GM19023 (cell line): Measurements from ENCODE around the gene CLIC5.

Experiments used
- ATAC-seq: cut with Tn5 transposase; IDR thresholded peaks from one replicate; pipeline ENCODE4 v1.9.1; 2021; ENCODE audit warnings: mild to moderate bottlenecking, moderate library complexity; ENCODE audit not compliant: unreplicated experiment

CLIC5 gene

DNA sequence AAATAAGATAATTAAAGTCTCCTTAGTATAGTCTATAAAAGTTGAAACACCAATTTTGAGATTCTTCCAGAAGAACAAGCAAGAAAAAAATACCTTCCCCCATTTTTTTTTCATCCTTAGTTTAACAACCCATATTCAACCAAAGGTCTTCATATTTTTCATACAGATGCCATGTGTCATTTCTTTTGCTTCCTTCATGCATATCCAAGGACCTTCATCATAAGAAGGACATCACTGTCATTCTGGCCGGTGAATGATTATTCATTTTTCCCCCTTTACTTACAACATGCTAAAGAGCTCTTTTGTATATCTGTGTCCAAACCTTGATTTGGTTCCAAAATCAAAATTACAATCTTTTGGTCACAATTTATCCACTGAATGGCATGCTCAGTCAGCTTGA is 21.3 kb upstream of the CLIC5 start:
- ATAC-seq, result no peak

GRCh38 chr6:46035242-46035641 is 19.6 kb upstream of the CLIC5 start:
- no peak for ATAC-seq

DNA sequence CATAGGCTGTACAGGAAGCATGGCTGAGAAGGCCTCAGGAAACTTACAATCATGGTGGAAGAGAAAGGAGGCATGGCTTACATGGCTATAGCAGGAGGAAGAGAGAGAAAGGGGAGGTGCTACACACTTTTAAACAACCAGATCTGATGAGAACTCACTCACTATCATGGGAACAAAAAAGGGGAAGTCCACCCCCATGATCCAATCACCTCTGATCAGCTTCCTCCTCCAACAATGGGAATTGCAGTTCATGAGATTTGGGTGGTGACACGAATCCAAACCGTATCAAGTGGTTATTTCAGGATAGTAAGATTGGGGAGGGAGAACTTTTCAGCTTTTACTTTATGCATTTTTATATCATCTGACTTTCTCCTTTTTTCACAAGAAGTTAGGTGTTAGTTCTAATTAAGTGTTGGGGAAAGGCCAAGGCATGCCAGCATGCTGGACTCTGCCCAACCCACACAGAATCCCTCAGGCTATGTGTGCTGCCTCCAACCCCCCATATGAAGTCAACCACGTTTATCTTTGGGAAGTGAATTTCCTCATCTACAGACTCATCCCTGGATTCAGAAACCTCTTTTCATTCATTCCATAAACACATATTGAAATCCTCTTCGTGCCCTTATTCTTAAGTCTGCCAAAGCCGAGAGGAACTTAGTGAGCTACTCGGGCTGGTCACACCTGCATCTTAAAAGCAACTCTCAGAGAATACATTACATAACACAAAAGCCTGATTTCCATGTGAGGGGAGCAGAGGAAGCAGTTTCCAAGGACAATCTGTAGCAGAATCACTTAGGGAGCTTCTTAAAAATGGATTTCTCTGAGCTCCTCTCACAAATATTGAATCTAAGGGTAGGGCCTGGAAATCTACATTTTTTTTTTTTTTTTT is 16.7 kb upstream of the CLIC5 start:
- ATAC-seq, result no peak

DNA sequence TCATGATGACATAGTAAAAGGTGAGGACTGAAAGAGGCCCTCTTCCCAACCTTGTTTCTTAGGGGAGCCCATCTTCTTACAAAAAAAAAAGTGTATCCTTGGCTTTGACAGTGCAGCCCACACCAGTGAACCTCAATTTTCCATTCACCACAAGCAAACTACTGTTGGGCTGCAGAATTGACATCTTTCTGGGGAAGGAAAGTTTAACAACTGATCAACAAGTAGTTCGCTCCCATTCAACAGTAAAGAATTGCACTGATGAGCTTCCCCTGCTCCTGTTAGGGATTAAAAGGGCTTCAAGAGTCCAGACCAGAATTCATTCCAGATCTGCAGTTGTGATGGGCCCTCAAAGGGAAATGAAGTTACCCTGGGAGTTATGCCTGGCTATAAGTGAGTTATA is 13.9 kb upstream of the CLIC5 start:
- no peak for ATAC-seq

- no peak for ATAC-seq
These were observed 10.6 kb upstream of the CLIC5 start for GRCh38 chr6:46026307-46026706.

- ATAC-seq, result no peak
These were observed 9.9 kb upstream of the CLIC5 start for GRCh38 chr6:46025573-46025972.

DNA sequence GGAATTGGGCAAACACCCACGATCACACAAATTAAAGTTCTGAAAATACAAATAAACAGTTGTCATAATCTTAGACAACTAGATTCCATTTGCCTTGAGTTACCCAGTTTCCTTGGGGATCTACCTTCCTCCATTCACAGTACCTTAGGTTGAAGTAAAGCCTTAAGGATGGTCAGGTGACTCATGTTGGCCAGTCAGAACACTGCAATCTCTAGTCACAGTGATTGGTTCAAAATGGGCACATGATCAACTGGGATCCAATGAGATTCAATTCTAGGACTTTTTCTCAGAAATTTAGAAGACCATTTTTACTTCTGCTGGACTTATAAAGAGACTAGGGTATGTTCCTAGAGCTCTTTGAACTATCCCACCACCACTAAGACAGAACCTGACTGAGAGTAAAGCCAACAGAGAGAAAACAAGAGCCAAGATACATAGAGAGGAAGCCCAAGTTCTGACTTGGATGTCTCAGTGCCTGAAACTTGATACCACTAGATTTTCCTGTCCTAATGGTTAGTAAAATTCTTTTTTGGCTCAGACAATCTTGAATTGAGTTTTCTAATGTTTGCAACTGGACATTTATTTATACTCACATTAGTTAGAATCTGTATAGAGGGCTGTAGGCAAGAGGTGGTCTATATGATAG is 8.6 kb upstream of the CLIC5 start:
- no peak for ATAC-seq

DNA sequence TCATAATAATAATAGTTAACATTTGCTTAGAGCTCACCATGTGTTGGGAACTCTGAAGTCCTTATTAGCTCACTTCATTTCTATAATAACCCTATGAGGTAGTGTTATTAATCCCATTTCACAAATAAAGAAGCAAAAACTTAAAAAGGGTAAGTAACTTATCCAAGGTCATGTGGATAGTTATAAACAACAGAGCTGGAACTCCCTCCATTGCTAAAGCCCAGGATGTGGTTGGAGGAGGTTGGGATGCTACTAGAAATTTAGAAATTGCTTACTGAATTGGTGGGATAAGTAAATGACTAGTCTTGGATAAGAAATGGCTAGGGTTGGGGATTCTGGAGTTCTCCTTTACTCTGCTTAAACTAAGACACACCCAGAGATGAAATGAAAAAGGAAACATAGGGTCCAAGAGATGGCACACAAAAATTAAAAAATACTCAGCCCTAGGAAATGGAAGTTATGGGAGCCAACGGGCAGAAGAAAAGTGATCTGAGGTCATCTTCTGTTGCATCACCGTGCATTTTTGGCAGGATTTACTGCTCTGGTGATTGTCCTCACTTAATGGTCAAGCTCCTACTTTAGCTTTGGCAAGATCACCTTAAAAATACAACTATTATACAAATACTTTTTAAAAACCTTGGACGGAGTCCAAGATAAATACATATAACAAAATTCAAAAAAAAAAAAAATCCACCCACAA is 7.7 kb upstream of the CLIC5 start:
- ATAC-seq, result no peak

GRCh38 chr6:46022106-46022948 is 6.7 kb upstream of the CLIC5 start:
- ATAC-seq, result no peak

- ATAC-seq, result no peak
These were observed 2.1 kb upstream of the CLIC5 start for GRCh38 chr6:46017726-46018125.

DNA sequence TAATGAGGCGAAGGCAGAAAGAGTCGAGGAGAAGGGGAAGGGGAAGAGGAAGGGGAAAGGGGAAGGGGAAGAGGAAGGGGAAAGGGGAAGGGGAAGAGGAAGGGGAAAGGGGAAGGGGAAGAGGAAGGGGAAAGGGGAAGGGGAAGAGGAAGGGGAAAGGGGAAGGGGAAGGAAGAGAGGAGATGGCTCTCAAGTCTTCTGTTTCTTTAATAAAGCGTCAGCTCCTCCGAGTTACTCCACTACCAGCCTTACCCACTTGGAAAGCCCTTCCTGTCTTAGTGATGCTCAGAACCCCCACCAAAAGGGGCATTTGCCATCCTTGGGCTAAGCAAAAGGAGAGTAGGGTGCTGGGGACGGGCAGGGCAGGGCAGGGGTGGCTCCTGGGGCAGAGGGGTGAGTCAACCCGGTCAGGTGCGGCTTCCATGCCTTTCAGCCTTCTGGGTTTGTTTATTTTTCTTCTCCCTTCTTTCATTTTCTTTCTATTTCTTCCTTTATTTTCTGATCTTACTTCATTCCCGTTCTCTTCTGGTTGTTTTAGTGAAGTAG is 476 bp upstream of the CLIC5 start:
- no peak for ATAC-seq

- no peak for ATAC-seq
These were observed 1.0 kb downstream of the CLIC5 start for GRCh38 chr6:46014511-46015118.

GRCh38 chr6:46014046-46014445 is 1.6 kb downstream of the CLIC5 start:
- no peak for ATAC-seq

GRCh38 chr6:46013639-46014038 is 2.0 kb downstream of the CLIC5 start:
- ATAC-seq, result no peak

GRCh38 chr6:46012834-46013233 is 2.8 kb downstream of the CLIC5 start:
- ATAC-seq, result no peak

GRCh38 chr6:46011188-46012085 is 4.2 kb downstream of the CLIC5 start:
- ATAC-seq, result peak; percentile 93

- no peak for ATAC-seq
These were observed 4.9 kb downstream of the CLIC5 start for GRCh38 chr6:46010771-46011170.

GRCh38 chr6:46010270-46010669 is 5.4 kb downstream of the CLIC5 start:
- no peak for ATAC-seq

- no peak for ATAC-seq
These were observed 13.4 kb downstream of the CLIC5 start for GRCh38 chr6:46002264-46002663.
